AG20443 (cell line): ENCODE data around the gene LINGO1.

Experiments used
- DNase-seq: peaks from one replicate; pipeline ENCODE4 v3.0.0; 2012; ENCODE audit warnings: low spot score, mixed read lengths

LINGO1 gene

DNA sequence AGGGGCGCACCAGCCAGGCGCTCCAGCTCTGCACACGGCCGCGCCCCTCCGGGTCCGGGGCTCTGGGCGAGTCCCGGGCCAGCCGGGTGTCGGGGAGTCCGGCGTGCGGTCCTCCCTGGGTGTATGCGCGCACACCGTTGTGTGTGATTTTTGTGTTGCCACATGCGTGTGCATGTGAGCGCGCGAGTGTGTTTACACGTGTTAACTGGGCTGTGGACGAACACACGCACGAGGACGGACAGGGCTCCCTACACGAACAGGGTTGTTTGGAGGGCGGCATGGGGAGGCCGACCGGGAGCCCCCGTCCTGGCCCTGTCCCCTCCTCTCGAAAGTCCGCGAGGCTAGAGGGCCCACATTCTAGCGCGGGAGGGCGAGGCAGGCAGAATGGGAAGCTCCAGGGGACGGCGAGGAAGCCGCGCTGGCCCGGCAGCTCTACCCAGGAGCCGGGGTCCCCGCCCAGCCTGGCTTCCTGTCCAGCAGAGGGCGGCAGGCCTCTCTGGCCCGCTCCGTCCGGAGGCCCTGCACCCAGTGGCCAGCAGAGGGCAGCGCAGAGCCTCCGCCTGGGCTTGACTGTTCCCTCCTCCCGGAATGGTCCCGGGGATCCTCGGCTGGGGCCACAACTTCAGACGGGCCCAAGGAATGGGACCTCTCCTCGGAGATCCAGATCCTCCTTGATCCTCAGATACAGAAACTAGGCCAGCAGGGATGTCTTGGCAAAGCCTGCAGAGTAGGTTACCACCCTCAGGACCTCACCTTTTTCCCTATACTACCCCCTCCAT, 611 bp upstream of the LINGO1 start:
- DNase-seq = peak; percentile 97

DNA sequence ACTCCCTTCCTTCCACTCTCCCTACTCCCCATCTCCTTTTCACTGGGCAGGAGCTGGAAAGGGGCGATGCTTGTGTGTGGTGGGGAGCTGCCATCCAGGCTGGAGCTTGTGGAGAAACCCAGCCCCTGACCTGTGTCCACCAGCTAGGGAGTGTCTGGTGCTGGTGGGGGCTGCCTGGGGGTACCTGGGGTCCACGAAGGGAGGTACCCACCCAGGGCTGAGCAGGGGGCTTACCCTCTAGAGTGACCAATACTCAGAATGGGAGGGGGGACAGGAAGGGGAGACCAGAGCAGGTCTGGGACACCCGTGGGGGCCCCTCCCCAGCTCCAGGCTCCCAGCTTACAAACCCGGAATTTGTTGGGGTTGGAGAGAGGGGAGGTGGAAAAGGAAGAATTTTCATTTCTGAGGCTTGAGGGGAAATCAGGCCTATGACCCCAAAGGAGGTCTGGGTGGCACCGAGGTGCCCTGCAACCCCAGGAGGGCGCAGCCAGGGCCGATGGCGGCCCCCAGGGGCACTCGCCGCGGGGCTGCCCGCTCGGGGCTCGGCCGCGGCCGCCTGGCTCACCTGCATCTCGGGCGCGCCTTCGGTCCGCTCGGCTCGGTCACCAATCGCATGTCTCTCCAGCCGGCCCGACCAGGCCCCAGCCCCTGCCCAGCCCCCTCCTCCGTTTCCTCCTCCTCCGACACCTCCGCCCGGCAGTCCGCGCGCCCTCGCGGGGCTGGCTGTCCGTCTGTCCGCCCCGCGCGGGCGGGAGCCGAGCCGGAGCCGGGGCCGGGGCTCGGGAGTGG, 773 bp downstream of the LINGO1 start:
- no peak for DNase-seq

DNA sequence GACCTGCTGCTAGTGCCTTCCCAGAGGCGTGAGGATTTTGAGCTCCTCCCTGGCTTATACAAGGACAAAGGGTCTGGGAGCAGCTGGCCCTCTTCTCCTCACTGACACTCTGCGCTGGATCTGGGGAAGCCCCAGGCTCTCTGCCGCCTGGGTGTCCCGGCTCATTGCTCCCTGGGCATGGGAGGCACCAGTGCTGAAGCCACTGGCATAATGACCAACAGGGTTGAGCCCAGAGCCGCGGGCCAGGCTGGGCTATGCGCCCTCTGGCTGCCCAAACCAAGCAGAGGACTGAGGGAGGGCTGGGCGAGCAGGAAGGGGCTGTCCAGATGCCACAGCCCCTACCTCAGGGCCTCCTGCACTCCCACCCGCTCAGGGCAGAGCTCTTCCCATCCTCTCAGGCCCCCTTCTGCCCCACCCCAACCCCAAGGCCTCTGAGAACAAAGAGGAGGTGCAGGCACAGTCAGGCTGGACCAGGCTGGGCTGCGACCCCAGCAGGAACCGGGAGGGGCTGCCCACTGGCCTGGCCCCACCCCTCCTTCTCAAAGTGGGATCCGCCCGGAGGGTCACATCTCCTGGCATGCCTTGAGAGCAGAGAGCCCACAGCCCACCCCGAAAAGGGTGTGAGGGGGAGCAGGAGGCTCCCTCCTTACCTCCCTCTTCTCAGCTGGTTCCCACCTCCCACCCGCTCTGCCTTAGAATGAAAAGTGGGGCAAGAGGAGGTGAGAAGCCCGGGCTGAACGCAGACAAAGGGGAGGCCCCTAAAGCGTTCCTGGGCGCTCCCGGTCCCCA, 1.6 kb downstream of the LINGO1 start:
- DNase-seq = no peak

DNA sequence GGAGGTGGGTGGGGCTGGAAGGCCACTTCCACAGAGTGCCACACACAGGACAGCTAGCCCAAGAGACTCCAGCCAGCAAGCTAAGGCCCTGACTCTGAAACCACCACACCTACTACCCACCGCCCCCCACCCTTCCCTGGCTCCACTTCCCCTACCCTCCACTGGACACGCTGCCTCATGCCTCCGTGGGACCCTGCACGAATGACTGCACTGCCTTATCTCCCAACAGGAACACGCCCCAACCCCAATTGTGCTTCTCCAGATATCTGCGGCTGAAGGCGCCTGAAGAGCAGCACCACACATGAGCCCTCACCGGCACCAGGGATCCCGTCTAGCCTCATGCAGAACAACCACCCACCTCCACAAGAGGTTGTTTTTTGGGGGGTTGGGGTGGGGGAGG, 2.7 kb downstream of the LINGO1 start:
- no peak for DNase-seq

DNA sequence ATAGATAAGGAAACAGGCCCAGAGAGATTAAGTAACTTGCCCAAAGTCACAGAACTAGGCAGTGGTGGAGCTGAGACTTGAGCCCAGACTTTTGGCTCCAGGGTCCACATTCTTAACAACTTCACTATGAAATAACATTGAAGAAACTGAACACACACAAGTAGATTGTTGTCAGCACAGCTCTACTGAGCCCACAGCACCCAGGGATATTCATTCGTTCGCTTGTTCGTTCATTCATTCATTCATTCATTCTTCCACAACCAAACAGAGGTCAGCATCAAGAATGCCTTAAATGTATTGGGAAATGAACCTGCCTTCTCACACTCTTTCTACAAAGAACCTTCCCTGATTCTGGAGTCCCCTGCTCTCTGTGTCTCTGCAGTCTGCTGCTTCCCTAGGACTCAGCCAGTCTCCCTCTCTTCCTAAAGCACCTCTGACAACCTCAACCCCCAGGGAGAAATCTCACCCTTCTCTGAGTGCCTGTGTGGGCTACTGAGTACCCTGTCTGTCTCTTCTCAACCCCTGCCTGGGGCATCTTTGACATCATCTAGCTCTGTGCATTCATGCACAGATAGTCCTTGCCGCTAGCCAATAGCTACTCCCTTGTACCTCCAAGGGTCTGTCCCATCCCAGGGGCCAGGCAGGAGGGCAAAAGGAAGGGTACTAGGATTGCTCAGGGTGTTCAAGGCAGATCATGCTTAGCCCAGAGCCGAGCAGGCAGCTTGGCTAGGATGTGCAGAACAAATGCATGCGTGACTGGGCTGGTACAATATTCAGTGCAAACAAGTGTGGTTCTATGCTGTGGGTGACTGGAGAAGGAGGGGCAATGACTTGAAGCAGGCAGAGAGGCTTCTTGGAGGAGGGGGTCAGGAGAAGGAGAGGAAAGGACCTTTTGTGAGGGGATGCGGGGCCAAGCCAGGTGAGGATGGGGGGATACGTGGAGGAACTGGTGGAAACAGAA, 3.4 kb downstream of the LINGO1 start:
- no peak for DNase-seq

DNA sequence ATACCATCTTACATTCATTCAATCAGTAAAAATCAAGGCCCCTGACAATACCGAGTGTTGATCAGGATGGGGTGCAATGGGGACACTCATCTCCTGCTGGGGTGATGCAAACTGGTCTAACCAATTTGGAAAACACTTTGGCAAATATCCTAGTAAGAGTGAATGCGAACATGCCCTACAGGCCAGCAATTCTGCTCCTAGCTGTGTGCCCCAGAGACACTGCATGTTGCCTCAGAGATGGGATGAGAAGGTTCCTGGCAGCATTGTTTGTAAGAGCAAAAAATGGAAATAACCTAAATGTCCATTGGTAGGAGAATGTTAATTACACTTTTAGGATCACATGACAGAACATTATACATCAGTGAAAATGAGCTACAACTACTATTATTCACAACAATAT, 4.7 kb downstream of the LINGO1 start:
- DNase-seq = no peak

DNA sequence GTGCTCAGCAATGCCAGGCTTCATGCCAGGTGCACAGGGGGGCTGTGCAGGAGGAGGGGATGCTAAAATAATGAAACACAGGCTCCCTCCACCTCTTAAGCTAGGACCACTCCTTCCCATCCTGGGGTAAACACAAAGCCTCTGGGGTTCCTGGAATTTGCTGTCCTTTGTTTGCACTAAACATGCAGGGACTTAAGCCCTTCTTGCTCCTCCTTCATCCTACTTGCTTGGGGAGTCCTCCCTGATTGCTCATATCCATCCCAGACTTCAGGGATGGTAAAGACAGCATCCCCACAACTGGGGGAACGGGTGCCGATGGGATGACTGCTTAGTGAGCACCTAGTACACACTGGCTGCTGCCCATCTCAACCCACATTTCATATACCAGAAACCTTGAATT, 5.1 kb downstream of the LINGO1 start:
- DNase-seq = no peak

DNA sequence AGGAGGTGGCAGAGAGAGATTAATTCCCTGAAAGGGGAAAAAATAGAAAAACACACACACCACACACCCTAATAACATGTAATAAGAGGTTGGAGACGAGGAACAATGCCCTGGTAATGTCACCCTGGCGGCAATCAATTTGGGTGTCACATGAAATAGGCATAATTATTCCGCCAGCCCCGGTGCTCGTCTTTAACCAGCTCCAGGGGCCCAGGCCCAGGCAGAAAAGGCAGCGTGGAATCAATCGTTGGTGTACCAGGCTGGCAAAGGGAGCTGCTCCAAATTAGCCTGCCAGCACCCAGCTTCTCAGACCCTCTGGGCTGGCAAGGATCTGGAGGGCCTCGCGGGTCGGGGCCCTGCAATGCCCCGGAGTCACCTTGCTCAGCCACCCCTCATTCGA, 5.6 kb downstream of the LINGO1 start:
- no peak for DNase-seq

DNA sequence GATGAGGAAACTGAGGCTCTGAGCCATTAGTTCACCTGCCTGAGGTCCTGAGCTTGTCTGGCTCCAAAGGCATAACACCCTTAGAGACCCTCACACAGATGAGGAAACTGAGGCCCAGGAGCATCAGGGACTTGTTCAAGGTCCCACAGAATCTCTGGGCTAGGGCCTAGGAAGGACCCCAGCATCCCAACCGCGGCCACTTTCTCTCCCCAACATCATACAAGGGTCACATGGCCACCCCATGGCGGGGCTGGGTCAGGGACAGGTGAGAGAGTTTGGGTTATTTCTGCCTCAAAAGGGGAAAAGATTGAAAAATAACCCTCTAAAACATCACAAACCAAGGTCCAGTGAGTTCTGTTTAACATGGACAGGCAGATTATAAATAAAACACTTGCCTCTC, 6.7 kb downstream of the LINGO1 start:
- no peak for DNase-seq

DNA sequence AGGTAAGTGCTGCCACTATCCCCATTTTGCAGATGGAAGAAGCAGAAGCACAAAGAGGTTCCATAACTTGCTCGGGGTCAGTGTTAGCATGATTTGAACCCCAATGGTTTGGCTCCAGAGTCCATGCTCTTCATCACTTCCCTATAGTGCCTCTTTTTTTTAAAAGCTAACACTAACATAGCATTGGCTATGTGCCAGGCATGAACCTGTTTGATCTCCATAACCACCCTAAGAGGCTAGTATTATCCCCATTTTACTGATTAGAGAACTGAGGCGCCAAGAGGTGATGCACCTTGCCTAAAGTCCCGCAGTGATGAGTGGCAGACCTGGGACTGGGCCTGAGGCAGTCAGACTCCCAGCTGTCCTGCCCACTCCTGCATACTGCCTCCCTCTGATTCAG, 7.3 kb downstream of the LINGO1 start:
- DNase-seq = no peak

DNA sequence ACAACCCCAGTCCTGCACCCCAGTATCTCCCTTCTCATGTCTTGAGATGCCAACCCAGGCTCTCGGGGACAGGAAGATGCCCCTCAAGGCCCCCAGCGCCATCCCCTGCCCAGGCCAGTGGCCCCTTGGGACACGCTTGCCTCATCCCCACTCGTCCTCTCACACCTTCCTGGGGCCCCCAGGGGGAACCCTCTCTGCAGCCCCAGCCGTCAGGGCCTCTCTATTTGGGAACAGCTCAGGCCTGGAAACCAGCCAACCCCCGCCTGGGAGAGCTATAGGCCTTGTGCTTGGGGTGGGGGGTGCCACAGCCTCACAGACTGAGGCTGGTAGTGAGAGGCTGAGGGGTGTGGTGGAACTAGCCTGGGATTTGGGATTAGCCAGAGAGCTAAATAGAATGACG, 7.8 kb downstream of the LINGO1 start:
- DNase-seq = no peak

DNA sequence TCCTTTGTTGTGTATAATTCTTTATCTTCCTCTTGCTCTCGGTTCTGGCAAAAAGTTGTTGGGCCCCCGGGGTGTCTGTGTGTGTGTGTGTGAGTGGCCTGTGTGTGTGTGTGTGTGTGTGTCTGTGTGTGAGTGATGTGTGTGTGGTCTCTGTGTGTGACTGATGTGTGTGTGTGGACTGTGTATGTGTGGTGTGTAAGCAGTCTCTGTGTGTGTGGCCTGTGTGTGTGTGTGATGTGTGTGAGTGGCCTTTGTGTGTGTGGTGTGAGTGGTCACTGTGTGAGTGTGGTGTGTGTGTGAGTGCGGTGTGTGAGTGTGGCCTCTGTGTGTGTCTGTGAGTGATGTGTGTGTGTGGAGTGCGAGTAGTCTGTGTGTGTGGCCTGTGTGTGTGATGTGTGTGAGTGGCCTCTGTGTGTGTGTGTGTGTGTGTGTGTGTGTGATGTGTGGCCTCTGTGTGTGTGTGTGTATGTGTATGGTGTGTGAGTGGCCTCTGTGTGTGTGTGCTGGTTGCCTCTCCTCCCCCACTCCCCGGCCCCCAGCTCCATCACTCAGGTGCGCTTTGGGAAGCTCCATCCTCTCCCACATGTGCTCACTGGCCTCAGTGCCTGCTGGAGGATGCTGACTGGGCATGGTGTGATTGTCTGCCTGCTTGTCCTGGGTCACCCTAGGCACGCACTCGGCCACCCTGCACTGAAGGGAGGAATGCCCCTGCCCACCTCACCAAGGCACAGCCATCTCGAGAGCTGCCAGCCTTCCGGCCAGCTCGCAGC, 8.8 kb downstream of the LINGO1 start:
- no peak for DNase-seq

DNA sequence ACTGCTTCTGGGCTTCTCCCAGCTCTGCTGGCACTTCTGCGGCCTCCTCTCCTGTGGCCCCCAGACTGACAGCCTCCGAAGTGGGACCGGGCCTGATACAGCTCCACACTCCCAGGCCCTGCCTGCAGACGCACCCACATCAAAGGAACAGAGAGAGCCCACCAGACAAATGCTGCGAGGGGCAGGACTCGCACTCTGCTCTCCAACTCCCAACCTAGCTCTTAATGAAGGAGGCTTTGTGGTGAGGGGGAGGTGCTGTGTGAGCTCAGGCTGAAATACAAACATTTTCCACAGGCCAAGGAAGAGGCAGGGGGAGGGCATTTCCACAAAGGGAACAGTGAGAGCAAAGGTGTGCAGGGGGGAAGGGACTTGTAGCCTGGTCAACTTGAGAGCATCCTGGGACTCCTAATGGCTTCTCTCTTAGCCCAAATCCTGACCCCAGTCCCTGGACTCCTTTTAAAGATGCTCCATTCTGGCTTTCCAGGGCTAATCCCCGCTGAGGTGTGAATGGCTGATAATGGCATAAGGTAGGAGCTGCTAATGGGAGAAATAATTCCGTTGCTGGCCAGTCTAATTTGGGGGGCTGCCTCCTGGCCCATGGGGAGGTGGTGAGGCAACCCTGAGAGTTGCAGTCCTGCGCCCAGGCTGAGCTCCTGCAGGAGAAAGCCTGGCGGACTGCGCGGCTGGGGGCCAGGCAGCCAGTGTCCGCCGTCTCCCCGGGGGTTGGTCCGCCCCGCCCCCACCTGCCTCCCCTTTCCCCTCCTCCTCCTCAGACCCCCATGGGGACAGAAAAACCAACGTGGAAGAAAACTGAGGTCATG, 9.6 kb downstream of the LINGO1 start:
- DNase-seq = no peak

DNA sequence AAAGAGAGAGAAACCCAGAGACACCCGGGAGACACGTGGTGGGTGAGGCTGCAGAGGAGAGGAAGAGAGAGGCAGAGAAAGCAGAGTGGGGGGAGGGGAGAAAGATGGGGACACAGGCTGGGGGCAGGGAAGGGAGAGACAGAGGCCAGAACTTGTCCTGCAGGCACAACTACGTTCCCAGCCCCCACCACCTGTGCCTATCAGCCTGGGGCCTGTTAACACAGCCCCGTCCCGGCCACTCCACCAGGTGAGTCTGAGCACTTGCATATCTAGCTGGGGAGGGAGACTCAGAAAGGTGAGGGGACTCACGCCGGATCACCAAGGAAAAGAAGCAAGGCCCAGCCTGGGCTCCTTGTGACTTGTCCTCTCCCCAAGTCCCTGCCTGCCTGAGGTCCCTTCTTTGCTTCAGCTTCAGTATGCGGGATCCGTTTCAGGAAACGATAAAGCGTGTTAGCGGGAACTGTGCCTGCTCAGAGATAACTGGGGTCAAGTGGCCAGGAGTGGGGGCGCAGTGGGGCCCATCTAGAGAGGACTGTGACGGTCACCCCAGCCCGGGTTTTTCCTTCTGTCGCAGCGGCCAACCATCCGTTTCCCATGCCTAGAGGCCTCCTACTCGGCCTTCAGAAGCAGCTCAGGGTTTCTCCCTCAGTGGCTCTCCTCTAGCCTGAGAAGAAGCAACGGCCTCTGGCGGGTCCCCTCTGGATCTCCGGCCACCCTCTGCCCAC, 10.3 kb downstream of the LINGO1 start:
- DNase-seq = no peak

DNA sequence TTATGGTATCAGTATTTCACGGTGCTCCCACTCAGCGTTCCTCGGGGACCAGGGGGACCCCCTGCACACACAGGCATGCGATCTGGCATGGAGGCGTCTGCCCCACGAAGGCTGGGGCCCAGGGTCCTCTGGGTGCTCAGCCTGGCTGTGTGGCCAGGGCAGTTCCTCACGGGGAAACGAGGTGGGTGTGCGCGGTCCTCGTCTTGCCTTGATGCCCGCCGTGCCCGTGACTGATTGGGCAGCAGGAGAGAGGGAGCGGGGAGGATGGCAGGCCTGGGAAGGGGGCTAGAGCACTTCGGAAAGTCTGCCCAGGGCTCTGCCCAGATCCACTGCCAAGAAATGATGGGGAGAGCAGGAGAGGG, 10.9 kb downstream of the LINGO1 start:
- no peak for DNase-seq

DNA sequence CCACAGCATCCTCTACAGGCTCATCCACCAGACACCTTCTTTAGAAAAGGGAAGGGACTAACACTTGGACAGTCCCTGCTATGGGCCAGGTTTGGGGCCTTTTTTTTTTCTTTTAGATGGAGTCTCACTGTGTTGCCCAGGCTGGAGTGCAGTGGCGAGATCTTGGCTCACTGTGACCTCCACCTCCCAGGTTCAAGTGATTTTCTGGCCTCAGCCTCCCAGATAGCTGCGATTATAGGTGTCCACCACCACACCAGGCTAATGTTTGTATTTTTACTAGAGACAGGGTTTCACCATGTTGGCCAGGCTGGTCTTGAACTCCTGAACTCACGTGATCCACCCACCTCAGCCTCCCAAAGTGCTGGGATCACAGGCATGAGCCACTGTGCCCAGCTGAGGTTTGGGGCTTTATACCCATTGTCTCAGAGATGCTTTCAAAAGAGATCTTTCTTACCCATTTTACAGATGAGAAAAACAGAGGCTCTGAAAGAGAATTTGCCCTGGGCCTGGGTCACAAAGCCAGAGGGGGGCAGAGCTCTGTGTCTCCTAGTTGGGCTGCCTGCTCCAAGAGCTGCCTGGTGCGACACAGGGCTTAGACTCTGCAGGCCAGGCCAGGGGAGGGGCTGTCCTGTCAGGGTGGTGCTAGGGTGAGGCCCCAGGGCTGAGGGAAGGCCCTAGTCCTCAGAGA, 11.6 kb downstream of the LINGO1 start:
- DNase-seq = no peak

DNA sequence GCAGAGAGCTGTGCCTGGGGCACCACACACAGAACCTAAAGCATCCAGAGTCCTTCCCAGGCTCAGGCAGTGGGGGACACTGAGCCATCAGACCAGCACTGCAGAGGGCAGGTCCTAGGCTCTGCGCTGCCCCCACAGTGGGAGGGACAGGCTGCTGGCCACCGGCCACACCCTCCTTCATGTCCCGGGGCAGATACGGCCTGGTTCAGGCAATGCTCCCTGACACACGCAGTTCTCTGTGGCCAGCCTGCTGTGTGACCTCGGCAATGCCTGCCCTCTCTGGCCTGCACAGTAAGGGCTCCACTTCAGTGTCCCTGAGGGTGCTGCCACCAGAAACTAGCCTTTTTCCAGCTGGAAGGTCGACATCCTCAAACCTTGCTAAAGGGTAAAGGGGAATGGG, 12.4 kb downstream of the LINGO1 start:
- DNase-seq = no peak

DNA sequence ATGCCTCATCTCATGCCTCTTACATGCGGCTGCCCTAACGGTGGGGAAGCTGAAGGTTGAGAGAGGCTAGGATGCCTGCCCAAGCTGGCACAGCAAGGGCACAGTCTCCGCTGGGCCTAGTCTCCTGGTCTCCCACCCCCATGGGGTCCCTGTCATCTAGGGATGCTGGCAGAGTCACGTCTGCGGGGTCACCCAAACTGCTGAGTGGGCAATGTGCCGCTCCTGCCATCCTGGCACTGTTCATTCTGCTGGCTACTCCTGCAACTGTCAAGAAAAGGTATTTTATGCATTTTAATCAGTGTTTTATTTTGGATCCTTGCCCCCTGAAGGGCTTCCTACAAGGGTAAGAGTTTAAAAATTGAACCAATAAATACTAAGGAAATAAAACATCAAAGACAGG, 12.8 kb downstream of the LINGO1 start:
- DNase-seq = no peak
